Measurements from ENCODE around the gene EPN3. TPM values are rescaled to one million over a fixed set of nuclear protein-coding genes. Genes with fewer than 3 reads are reported as not detected.

EPN3 gene
- total RNA-seq, 1 experiment from 2014 or later, result 0.09 TPM

DNA sequence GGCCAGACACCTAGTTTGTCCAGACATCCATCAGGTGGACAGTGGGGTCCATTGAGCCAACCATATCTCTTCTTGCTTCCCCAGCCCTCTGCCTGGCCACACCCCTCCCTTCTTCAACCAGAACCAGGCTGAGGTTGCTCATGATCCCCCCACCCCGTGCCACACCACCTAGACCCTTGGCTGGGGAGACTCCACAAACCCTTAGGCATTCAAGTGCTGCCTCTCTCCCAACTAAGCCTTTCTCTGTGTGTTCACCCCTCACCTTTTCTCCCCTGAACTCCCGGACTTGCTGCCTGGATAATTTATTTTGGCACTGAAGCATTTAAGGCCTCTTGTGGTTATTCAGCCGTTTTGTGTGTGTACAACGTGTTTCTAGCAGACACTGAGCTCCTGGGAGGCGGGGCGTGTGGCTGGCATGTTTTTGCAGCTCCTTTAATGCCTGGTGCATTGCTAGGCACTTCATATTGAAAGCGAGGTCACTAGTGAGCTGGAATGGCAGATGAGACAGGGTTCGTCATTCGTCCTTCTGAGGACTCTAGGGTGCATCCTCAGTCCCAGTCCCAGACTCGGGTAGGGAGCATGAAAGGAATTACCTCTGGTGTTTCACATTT is 56.7 kb downstream of the EPN3 start:
- BruUV-seq (replicated peaks), result no TSS peak
- Histone ChIP-seq H3K4me3 (ENCODE audit: low read depth, low read length, poor library complexity, severe bottlenecking) (no peak overlapping the region), H3K36me3 (ENCODE audit: insufficient read depth, low read length, poor library complexity, severe bottlenecking) (no peaks in the 10 kb centered on the region), H3K9me3 (ENCODE audit: low read depth, low read length, poor library complexity, severe bottlenecking) (no peaks in the 10 kb centered on the region), H3K27me3 (replicated peaks; ENCODE audit: insufficient read depth, low read depth, low read length, poor library complexity) (no peaks in the 10 kb centered on the region), H3K27ac (ENCODE audit: low read depth, low read length, poor library complexity, severe bottlenecking) (no peak overlapping the region), H3K4me1 (ENCODE audit: insufficient read depth, low read length, poor library complexity, severe bottlenecking) (no peaks in the 10 kb centered on the region)
- intact Hi-C loops (cut with micrococcal nuclease; ENCODE audit: unreplicated experiment), result no loop called here
- CTCF ChIA-PET, result interaction anchor here (0.6 kb wide), 1 partner anchor 28 kb away, joined by 3 read pairs; no protein-coding TSS in a partner anchor
- no peak for DNase-seq (ENCODE audit: low spot score)
- TF ChIP-seq, protein P1, sequence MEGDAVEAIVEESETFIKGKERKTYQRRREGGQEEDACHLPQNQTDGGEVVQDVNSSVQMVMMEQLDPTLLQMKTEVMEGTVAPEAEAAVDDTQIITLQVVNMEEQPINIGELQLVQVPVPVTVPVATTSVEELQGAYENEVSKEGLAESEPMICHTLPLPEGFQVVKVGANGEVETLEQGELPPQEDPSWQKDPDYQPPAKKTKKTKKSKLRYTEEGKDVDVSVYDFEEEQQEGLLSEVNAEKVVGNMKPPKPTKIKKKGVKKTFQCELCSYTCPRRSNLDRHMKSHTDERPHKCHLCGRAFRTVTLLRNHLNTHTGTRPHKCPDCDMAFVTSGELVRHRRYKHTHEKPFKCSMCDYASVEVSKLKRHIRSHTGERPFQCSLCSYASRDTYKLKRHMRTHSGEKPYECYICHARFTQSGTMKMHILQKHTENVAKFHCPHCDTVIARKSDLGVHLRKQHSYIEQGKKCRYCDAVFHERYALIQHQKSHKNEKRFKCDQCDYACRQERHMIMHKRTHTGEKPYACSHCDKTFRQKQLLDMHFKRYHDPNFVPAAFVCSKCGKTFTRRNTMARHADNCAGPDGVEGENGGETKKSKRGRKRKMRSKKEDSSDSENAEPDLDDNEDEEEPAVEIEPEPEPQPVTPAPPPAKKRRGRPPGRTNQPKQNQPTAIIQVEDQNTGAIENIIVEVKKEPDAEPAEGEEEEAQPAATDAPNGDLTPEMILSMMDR (conservative IDR thresholded peaks at IDR 0.05; ENCODE audit: low read depth, low read length), result no peak
- no peak for TF ChIP-seq EZH2 (IDR thresholded peaks at IDR 0.05; ENCODE audit: borderline replicate concordance, low read depth, low read length, poor library complexity, severe bottlenecking)
- POLR2A ChIA-PET (ENCODE audit: low non-redundant PET), result no interaction called here

DNA sequence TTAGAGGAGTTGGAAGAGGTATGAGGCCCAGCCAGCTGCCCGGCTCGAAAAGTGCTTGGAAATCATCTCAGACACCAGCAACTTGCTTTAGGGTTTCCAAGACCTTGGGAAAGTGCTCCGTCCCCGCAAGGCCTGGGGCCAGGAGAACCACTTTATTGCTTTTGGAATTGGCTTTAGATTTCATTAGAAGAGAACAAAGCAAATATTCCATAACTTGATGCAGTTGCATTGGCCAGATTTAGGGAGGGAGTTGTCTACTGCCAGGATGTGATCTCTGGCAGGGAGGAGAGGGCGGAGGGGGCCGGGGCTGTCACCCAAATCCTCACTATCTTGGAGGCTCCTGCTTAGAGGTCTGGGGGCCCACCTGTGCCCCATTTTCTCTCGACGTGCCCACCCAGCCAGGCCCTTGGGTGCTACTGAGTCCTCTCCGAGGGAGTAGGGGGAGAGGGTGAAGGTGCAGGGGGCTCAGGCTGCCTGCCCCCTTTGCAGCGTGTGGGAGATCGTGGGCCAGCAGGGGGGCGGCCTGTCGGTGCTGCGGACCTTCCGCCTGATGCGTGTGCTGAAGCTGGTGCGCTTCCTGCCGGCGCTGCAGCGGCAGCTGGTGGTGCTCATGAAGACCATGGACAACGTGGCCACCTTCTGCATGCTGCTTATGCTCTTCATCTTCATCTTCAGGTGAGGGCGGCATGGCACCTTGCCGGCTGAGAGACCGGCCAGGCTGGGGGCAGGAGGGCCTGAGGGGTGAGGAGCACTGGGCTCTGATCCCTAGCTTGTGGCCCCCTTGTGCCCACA is 58.6 kb downstream of the EPN3 start:
- CTCF ChIA-PET, result no interaction called here
- H3K4me3 ChIP-seq (ENCODE audit: low read depth, low read length, poor library complexity, severe bottlenecking), result no peak overlapping the region
- no peak for TF ChIP-seq EZH2 (IDR thresholded peaks at IDR 0.05; ENCODE audit: borderline replicate concordance, low read depth, low read length, poor library complexity, severe bottlenecking)
- TF ChIP-seq, protein P1 (conservative IDR thresholded peaks at IDR 0.05; ENCODE audit: low read depth, low read length), result no peak
- DNase-seq (ENCODE audit: low spot score), result no peak
- no TSS peak for BruUV-seq (replicated peaks)
- H3K27ac ChIP-seq (ENCODE audit: low read depth, low read length, poor library complexity, severe bottlenecking), result no peak overlapping the region
- no peaks in the 10 kb centered on the region for H3K4me1 ChIP-seq (ENCODE audit: insufficient read depth, low read length, poor library complexity, severe bottlenecking)
- H3K36me3 ChIP-seq (ENCODE audit: insufficient read depth, low read length, poor library complexity, severe bottlenecking), result no peaks in the 10 kb centered on the region
- POLR2A ChIA-PET (ENCODE audit: low non-redundant PET), result no interaction called here
- intact Hi-C loops (cut with micrococcal nuclease; ENCODE audit: unreplicated experiment), result no loop called here
- H3K9me3 ChIP-seq (ENCODE audit: low read depth, low read length, poor library complexity, severe bottlenecking), result no peaks in the 10 kb centered on the region
- no peaks in the 10 kb centered on the region for H3K27me3 ChIP-seq (replicated peaks; ENCODE audit: insufficient read depth, low read depth, low read length, poor library complexity)

DNA sequence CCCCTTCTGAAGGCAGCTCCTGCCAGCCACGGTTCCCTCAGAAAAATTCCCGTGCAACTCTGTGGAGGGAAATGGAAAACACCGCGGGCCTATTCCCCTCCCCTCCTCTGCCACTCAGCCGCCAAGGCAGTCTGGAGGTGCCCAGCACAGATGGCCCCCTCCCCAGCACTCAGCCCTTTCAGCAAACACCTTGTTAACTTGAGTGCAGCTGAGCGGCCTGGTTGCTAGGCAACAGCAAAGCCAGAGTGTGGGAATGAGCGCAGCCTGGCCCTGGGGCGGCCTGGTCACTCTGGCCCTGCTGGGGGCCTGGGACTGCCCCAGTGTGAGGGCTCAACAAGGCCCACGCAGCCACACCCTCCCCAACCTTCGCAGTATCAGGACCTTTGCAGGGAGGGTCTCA is 60.8 kb downstream of the EPN3 start:
- ChIA-PET CTCF (no interaction called here), POLR2A (ENCODE audit: low non-redundant PET) (no interaction called here)
- no peak for DNase-seq (ENCODE audit: low spot score)
- H3K27ac ChIP-seq (ENCODE audit: low read depth, low read length, poor library complexity, severe bottlenecking), result no peak overlapping the region
- H3K36me3 ChIP-seq (ENCODE audit: insufficient read depth, low read length, poor library complexity, severe bottlenecking), result no peaks in the 10 kb centered on the region
- BruUV-seq (replicated peaks), result no TSS peak
- no peaks in the 10 kb centered on the region for H3K4me1 ChIP-seq (ENCODE audit: insufficient read depth, low read length, poor library complexity, severe bottlenecking)
- H3K4me3 ChIP-seq (ENCODE audit: low read depth, low read length, poor library complexity, severe bottlenecking), result no peak overlapping the region
- no peaks in the 10 kb centered on the region for H3K27me3 ChIP-seq (replicated peaks; ENCODE audit: insufficient read depth, low read depth, low read length, poor library complexity)
- intact Hi-C loops (cut with micrococcal nuclease; ENCODE audit: unreplicated experiment), result no loop called here
- TF ChIP-seq EZH2 (IDR thresholded peaks at IDR 0.05; ENCODE audit: borderline replicate concordance, low read depth, low read length, poor library complexity, severe bottlenecking), result no peak
- TF ChIP-seq, protein P1 (conservative IDR thresholded peaks at IDR 0.05; ENCODE audit: low read depth, low read length), result no peak
- H3K9me3 ChIP-seq (ENCODE audit: low read depth, low read length, poor library complexity, severe bottlenecking), result no peaks in the 10 kb centered on the region

Other genes with a start within 250 kb of the EPN3 start
- 15.8 and 23.1 TPM in 2 replicates for gene XYLT2, start 186.6 kb upstream of the EPN3 start, total RNA-seq (2021)
- gene MRPL27, start 159.6 kb upstream of the EPN3 start, total RNA-seq (2021), result 85.6 and 89.4 TPM in 2 replicates
- gene EME1, start 159.5 kb upstream of the EPN3 start, total RNA-seq (2021), result 31.9 and 44.0 TPM in 2 replicates
- gene LRRC59, start 135.2 kb upstream of the EPN3 start, total RNA-seq (2021), result 177 and 178 TPM in 2 replicates
- 4.1 and 9.2 TPM in 2 replicates for gene ACSF2, start 106.5 kb upstream of the EPN3 start, total RNA-seq (2021)
- gene CHAD, start 63.9 kb upstream of the EPN3 start, total RNA-seq (2021), result 0.17 TPM in 1 of 2 replicates, not detected in the other
- gene RSAD1, start 53.9 kb upstream of the EPN3 start, total RNA-seq (2021), result 44.3 and 48.4 TPM in 2 replicates
- gene MYCBPAP, start 24.3 kb upstream of the EPN3 start, total RNA-seq (2021), result 0.92 and 1.2 TPM in 2 replicates
- gene SPATA20, start 14.4 kb downstream of the EPN3 start, total RNA-seq (2021), result 11.1 and 16.5 TPM in 2 replicates
- gene CACNA1G, start 28.0 kb downstream of the EPN3 start, total RNA-seq (2021), result 7.1 and 10.8 TPM in 2 replicates
- 0.56 and 1.2 TPM in 2 replicates for gene ABCC3, start 102.1 kb downstream of the EPN3 start, total RNA-seq (2021)
- gene ANKRD40, start 175.2 kb downstream of the EPN3 start, total RNA-seq (2021), result 54.2 and 61.3 TPM in 2 replicates
- gene LUC7L3, start 186.9 kb downstream of the EPN3 start, total RNA-seq (2021), result 185 and 194 TPM in 2 replicates
- not detected in 2 replicates for gene ANKRD40CL, start 234.8 kb downstream of the EPN3 start, total RNA-seq (2021)

Measured in A673 (cell line).